GM12878 (cell line): ENCODE results near the gene TTLL8. TPM values are rescaled to one million over a fixed set of nuclear protein-coding genes. Genes with fewer than 3 reads are reported as not detected.

Experiments used
- ATAC-seq: fragments of 200-7000 bp; cut with Tn5 transposase; 3 replicates; pipeline ENCODE4 v1.9.1; 2020; ENCODE audit warnings: mild to moderate bottlenecking, moderate library complexity
- BruUV-seq: library from RNA; stranded (reverse); fragments of 400-500 nt; replicated peaks from 2 replicates; lab custom pipeline; 2021; lab: Mats Ljungman, UMichigan
- CTCF ChIA-PET: fragments of 300-600 bp; sonication (Branson Sonifier 250); formaldehyde crosslinking; extraction: SDS; loops from one replicate; lab custom pipeline; 2021; ENCODE audit warnings: inconsistent platforms; lab: Yijun Ruan, JAX
- POLR2A ChIA-PET: fragments of 350-600 bp; formaldehyde crosslinking; extraction: SDS; loops from one replicate; lab custom pipeline; 2021; ENCODE audit warnings: inconsistent platforms; lab: Charles Lee
- RAD21 ChIA-PET: fragments of 300-600 bp; sonication (Branson Sonifier 250); formaldehyde crosslinking; loops from one replicate; lab custom pipeline; 2023; ENCODE audit warnings: antibody characterized with exemption; ENCODE audit not compliant: unreplicated experiment; lab: Charles Lee
- SMC1A ChIA-PET: fragments of 300-600 bp; sonication (Branson Sonifier 250); formaldehyde crosslinking; loops from one replicate; lab custom pipeline; 2023; ENCODE audit not compliant: unreplicated experiment, uncharacterized antibody; lab: Charles Lee
- DNase-seq: peaks from one replicate; pipeline ENCODE4 v3.0.0-alpha.2; 2011; ENCODE audit warnings: low read depth, low spot score
- FAIRE-seq: peaks from 3 replicates; lab custom pipeline; 2011; peaks lifted over from hg19 to GRCh38; lab: Jason Lieb, UNC
- H2AFZ ChIP-seq: 2 replicates; pipeline ENCODE4 v1.6.0; 2011; ENCODE audit warnings: low read depth, low read length, control low read depth; ENCODE audit not compliant: control insufficient read depth
- H3K27ac ChIP-seq: 2 replicates; pipeline ENCODE4 v1.5.1; 2011; ENCODE audit warnings: control low read depth; ENCODE audit not compliant: control insufficient read depth, insufficient read depth
- H3K27me3 ChIP-seq, 2 experiments: replicated peaks in 1 of 2; 2 replicates each; pipeline versions ENCODE4 v1.6.0 to v1.6.1; 2011; ENCODE audit warnings: low read length in 1 of 2; ENCODE audit not compliant: control insufficient read depth in 2 of 2, insufficient read depth in 2 of 2
- H3K36me3 ChIP-seq, 2 experiments: 2 replicates each; pipeline ENCODE4 v1.5.1; 2011; ENCODE audit warnings: low read length in 1 of 2; ENCODE audit not compliant: control insufficient read depth in 2 of 2, insufficient read depth in 2 of 2
- H3K4me1 ChIP-seq: 2 replicates; pipeline ENCODE4 v1.6.1; 2011; ENCODE audit warnings: mild to moderate bottlenecking, low read length, moderate library complexity, mixed read lengths; ENCODE audit not compliant: control insufficient read depth, insufficient read depth
- H3K4me2 ChIP-seq: 2 replicates; pipeline ENCODE4 v1.6.0; 2011; ENCODE audit warnings: control low read depth; ENCODE audit not compliant: control insufficient read depth, insufficient read depth
- H3K4me3 ChIP-seq: fragments of 200-600 bp; sonication (generic); 2 replicates; pipeline ENCODE4 v1.5.1; 2016
- H3K79me2 ChIP-seq: 2 replicates; pipeline ENCODE4 v1.6.0; 2011; ENCODE audit warnings: low read length; ENCODE audit not compliant: control insufficient read depth, insufficient read depth
- H3K9ac ChIP-seq: 2 replicates; pipeline ENCODE4 v1.8.0; 2011; ENCODE audit warnings: low read length, control low read depth, mixed read lengths; ENCODE audit not compliant: control insufficient read depth, insufficient read depth
- H3K9me3 ChIP-seq: replicated peaks from 3 replicates; pipeline ENCODE4 v1.5.1; 2011; ENCODE audit warnings: mild to moderate bottlenecking, low read length; ENCODE audit not compliant: control insufficient read depth, insufficient read depth
- H4K20me1 ChIP-seq: 2 replicates; pipeline ENCODE4 v1.6.0; 2011; ENCODE audit not compliant: control insufficient read depth, insufficient read depth
- IKZF1 ChIP-seq: fragments of 450-650 bp; conservative IDR thresholded peaks from 2 replicates; pipeline ENCODE4 v1.6.1; 2017; ENCODE audit warnings: antibody characterized with exemption, mild to moderate bottlenecking
- RB1 ChIP-seq: fragments of 450-650 bp; formaldehyde crosslinking; IDR thresholded peaks from 2 replicates; pipeline ENCODE4 v1.6.1; 2017; ENCODE audit warnings: mild to moderate bottlenecking, borderline replicate concordance
- SMAD5 ChIP-seq: IDR thresholded peaks from 2 replicates; pipeline ENCODE4 v1.6.1; 2016; ENCODE audit warnings: antibody characterized with exemption, low read depth
- SP1 ChIP-seq: IDR thresholded peaks from one replicate; pipeline ENCODE4 v1.6.1; 2011; ENCODE audit warnings: low read depth, low read length
- STAT1 ChIP-seq: fragments of 450-650 bp; conservative IDR thresholded peaks from 2 replicates; pipeline ENCODE4 v1.6.1; 2014; ENCODE audit warnings: antibody characterized with exemption, mild to moderate bottlenecking
- TARDBP ChIP-seq: IDR thresholded peaks from 2 replicates; pipeline ENCODE4 v1.6.1; 2016; ENCODE audit warnings: borderline replicate concordance
- TBL1XR1 ChIP-seq: IDR thresholded peaks from 2 replicates; pipeline ENCODE4 v1.6.1; 2012; ENCODE audit warnings: low read depth, low read length, improper control_type of control experiment
- TCF7 ChIP-seq: IDR thresholded peaks from 2 replicates; pipeline ENCODE4 v1.6.1; 2014; ENCODE audit warnings: antibody characterized with exemption, borderline replicate concordance
- WGBS: methylation state at CpG from one replicate; pipeline ENCODE4 v1.1.6; 2016; ENCODE audit warnings: low lambda C conversion rate; ENCODE audit not compliant: insufficient replicate concordance, insufficient coverage; ENCODE audit errors: missing lambda C conversion rate; 5-methylcytosine and 5-hydroxymethylcytosine counted together
- in situ Hi-C: fragments of 300-500 bp; cut with MboI; formaldehyde crosslinking; loops from 9 replicates; pipeline ENCODE4 v1.14.3; 2018; ENCODE audit warnings: mixed read lengths
- intact Hi-C: fragments of 100-400 bp; cut with micrococcal nuclease; formaldehyde crosslinking; loops from one replicate; pipeline ENCODE4 v1.14.2; 2022; ENCODE audit not compliant: unreplicated experiment
- polyA plus RNA-seq, 11 experiments: library from polyadenylated mRNA; depleted of rRNA in 4 of 11; unstranded in 6 of 11; stranded (reverse) in 5 of 11; fragments of >200 nt; fragmentation: Nextera tagmentation in 4 of 11; fragmentation: Illumina TruSeq in 1 of 11; extraction: Ambion mirVana in 4 of 11; extraction: Trizol in 1 of 11; gene quantifications; 1 replicate in 1 of 11; 2 replicates in 10 of 11; pipeline versions ENCODE4 v1.2.1 to v1.2.3, GENCODE V29; 2011 to 2016; ENCODE audit warnings: inconsistent platforms in 2 of 11, missing spikeins in 2 of 11, low read depth in 1 of 11
- total RNA-seq, 4 experiments: library from RNA; depleted of rRNA in 3 of 4; stranded (reverse); fragments of >200 nt in 3 of 4; fragmentation: Illumina TruSeq in 1 of 4; extraction: Trizol in 1 of 4; gene quantifications; 2 replicates each; pipeline versions ENCODE4 v1.2.1 to v1.2.3, GENCODE V29; 2013 to 2021
- TF ChIP-seq, protein P1 (sequence below): fragments of 450-650 bp; IDR thresholded peaks from 2 replicates; pipeline ENCODE4 v1.6.1; 2016; ENCODE audit warnings: mild to moderate bottlenecking
- TF ChIP-seq, protein P2 (sequence below): IDR thresholded peaks from 2 replicates; pipeline ENCODE4 v1.6.1; 2011; ENCODE audit warnings: low read depth, low read length, improper control_type of control experiment, borderline replicate concordance
- TF ChIP-seq, protein P3 (sequence below): IDR thresholded peaks from 2 replicates; pipeline ENCODE4 v1.6.1; 2012; ENCODE audit warnings: mild to moderate bottlenecking, low read depth, low read length
- TF ChIP-seq, protein P4 (sequence below): fragments of 450-650 bp; IDR thresholded peaks from 2 replicates; pipeline ENCODE4 v1.6.1; 2016; ENCODE audit warnings: mild to moderate bottlenecking

Gene TTLL8
- total and polyA plus RNA-seq, 10 of the 15 experiments (the other 5 are each of a cell fraction or from before 2014, with no cell fraction given), result not detected

GRCh38 chr22:49995361-49996118 lies 62.6 kb downstream of the TTLL8 start:
- H3K9me3 ChIP-seq, result no peaks in the 10 kb centered on the region; the same call in 2 of the 3 replicates
- BruUV-seq, result no TSS peak
- no peak overlapping the region for H3K4me3 ChIP-seq
- intact Hi-C loops, result no loop called here
- FAIRE-seq (no peak), ATAC-seq (no peak), DNase-seq (no peak)
- SMC1A ChIA-PET, result interaction anchor here (2.9 to 3.9 kb wide), 2 partner anchors 35 to 64 kb away, joined by 16 to 30 read pairs; no protein-coding TSS in a partner anchor
- no peak overlapping the region for H2AFZ ChIP-seq
- H4K20me1 ChIP-seq, result no peaks in the 10 kb centered on the region
- POLR2A ChIA-PET, result interaction anchor here (0.8 kb wide), 1 partner anchor 18 kb away, joined by 3 read pairs; no protein-coding TSS in a partner anchor
- RAD21 ChIA-PET, result interaction anchor here (4.1 to 4.3 kb wide), 2 partner anchors 35 to 65 kb away, joined by 27 to 29 read pairs; no protein-coding TSS in a partner anchor
- in situ Hi-C loops, result no loop called here
- 15% methylated on average over 10 of the region's 10 CpGs for WGBS
- no peak overlapping the region for H3K4me2 ChIP-seq
- H3K27me3 ChIP-seq, result no peaks in the 10 kb centered on the region; a peak in 1 of 4 replicates
- H3K36me3 ChIP-seq, result no peaks in the 10 kb centered on the region
- CTCF ChIA-PET, result interaction anchor here (0.6 to 4.5 kb wide), 6 partner anchors 10 to 65 kb away, joined by 4 to 47 read pairs (median 12); no protein-coding TSS in a partner anchor
- H3K9ac ChIP-seq, result no peak overlapping the region
- H3K79me2 ChIP-seq, result no peaks in the 10 kb centered on the region
- H3K4me1 ChIP-seq, result no peaks in the 10 kb centered on the region
- H3K27ac ChIP-seq, result no peak overlapping the region
- no peak for TF ChIP-seq SP1
- TF ChIP-seq, protein P1, sequence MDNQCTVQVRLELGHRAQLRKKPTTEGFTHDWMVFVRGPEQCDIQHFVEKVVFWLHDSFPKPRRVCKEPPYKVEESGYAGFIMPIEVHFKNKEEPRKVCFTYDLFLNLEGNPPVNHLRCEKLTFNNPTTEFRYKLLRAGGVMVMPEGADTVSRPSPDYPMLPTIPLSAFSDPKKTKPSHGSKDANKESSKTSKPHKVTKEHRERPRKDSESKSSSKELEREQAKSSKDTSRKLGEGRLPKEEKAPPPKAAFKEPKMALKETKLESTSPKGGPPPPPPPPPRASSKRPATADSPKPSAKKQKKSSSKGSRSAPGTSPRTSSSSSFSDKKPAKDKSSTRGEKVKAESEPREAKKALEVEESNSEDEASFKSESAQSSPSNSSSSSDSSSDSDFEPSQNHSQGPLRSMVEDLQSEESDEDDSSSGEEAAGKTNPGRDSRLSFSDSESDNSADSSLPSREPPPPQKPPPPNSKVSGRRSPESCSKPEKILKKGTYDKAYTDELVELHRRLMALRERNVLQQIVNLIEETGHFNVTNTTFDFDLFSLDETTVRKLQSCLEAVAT, result no peak
- no peak for TF ChIP-seq STAT1
- no peak for TF ChIP-seq IKZF1
- TF ChIP-seq, protein P2, sequence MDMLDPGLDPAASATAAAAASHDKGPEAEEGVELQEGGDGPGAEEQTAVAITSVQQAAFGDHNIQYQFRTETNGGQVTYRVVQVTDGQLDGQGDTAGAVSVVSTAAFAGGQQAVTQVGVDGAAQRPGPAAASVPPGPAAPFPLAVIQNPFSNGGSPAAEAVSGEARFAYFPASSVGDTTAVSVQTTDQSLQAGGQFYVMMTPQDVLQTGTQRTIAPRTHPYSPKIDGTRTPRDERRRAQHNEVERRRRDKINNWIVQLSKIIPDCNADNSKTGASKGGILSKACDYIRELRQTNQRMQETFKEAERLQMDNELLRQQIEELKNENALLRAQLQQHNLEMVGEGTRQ, result no peak
- TF ChIP-seq, protein P3, sequence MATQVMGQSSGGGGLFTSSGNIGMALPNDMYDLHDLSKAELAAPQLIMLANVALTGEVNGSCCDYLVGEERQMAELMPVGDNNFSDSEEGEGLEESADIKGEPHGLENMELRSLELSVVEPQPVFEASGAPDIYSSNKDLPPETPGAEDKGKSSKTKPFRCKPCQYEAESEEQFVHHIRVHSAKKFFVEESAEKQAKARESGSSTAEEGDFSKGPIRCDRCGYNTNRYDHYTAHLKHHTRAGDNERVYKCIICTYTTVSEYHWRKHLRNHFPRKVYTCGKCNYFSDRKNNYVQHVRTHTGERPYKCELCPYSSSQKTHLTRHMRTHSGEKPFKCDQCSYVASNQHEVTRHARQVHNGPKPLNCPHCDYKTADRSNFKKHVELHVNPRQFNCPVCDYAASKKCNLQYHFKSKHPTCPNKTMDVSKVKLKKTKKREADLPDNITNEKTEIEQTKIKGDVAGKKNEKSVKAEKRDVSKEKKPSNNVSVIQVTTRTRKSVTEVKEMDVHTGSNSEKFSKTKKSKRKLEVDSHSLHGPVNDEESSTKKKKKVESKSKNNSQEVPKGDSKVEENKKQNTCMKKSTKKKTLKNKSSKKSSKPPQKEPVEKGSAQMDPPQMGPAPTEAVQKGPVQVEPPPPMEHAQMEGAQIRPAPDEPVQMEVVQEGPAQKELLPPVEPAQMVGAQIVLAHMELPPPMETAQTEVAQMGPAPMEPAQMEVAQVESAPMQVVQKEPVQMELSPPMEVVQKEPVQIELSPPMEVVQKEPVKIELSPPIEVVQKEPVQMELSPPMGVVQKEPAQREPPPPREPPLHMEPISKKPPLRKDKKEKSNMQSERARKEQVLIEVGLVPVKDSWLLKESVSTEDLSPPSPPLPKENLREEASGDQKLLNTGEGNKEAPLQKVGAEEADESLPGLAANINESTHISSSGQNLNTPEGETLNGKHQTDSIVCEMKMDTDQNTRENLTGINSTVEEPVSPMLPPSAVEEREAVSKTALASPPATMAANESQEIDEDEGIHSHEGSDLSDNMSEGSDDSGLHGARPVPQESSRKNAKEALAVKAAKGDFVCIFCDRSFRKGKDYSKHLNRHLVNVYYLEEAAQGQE, result no peak
- no peak for TF ChIP-seq RB1
- no peak for TF ChIP-seq SMAD5
- no peak for TF ChIP-seq TARDBP
- TF ChIP-seq TBL1XR1, result no peak
- TF ChIP-seq, protein P4, sequence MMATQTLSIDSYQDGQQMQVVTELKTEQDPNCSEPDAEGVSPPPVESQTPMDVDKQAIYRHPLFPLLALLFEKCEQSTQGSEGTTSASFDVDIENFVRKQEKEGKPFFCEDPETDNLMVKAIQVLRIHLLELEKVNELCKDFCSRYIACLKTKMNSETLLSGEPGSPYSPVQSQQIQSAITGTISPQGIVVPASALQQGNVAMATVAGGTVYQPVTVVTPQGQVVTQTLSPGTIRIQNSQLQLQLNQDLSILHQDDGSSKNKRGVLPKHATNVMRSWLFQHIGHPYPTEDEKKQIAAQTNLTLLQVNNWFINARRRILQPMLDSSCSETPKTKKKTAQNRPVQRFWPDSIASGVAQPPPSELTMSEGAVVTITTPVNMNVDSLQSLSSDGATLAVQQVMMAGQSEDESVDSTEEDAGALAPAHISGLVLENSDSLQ, result no peak
- TF ChIP-seq TCF7, result no peak
